H1 (cell line): ENCODE data around the gene MMGT1. TPM values are rescaled to one million over a fixed set of nuclear protein-coding genes. Genes with fewer than 3 reads are reported as not detected.

Experiments used
- CTCF ChIA-PET: fragments of 300-600 bp; sonication (Branson Sonifier 250); formaldehyde crosslinking; loops from one replicate; lab custom pipeline; 2021; ENCODE audit not compliant: partially characterized antibody; lab: Charles Lee
- POLR2A ChIA-PET: fragments of 300-600 bp; sonication (Branson Sonifier 250); formaldehyde crosslinking; loops from one replicate; lab custom pipeline; 2021; ENCODE audit warnings: inconsistent platforms; ENCODE audit not compliant: partially characterized antibody; lab: Charles Lee
- DNase-seq, 2 experiments: peaks; one replicate each; pipeline versions ENCODE4 v3.0.0 to v3.0.0-alpha.2; 2010 to 2022; ENCODE audit warnings: low spot score in 2 of 2, low read depth in 1 of 2, mixed read lengths in 1 of 2
- FAIRE-seq: peaks from 2 replicates; lab custom pipeline; 2011; peaks lifted over from hg19 to GRCh38; lab: Jason Lieb, UNC
- H2AFZ ChIP-seq: 2 replicates; pipeline ENCODE4 v1.8.1; 2012; ENCODE audit warnings: low read length, inconsistent platforms
- H2AK5ac ChIP-seq: 2 replicates; pipeline ENCODE4 v1.6.1; 2013; ENCODE audit warnings: low read depth, low read length
- H2BK120ac ChIP-seq: replicated peaks from 2 replicates; pipeline ENCODE3; 2013; ENCODE audit warnings: low read depth, low read length, inconsistent platforms
- H2BK12ac ChIP-seq: 2 replicates; pipeline ENCODE4 v1.6.1; 2013; ENCODE audit warnings: low read depth, low read length
- H2BK15ac ChIP-seq: 2 replicates; pipeline ENCODE4 v1.6.1; 2013; ENCODE audit warnings: low read length
- H2BK20ac ChIP-seq: 2 replicates; pipeline ENCODE4 v1.6.1; 2013; ENCODE audit warnings: low read length
- H2BK5ac ChIP-seq: 2 replicates; pipeline ENCODE4 v1.6.1; 2013; ENCODE audit warnings: low read depth, low read length
- H3K14ac ChIP-seq: 2 replicates; pipeline ENCODE4 v1.6.1; 2013; ENCODE audit warnings: inconsistent platforms; ENCODE audit not compliant: insufficient read length
- H3K18ac ChIP-seq: 2 replicates; pipeline ENCODE4 v1.6.1; 2013; ENCODE audit warnings: low read length; ENCODE audit errors: extremely low read depth
- H3K23ac ChIP-seq: 2 replicates; pipeline ENCODE4 v1.6.1; 2013; ENCODE audit warnings: inconsistent platforms; ENCODE audit not compliant: insufficient read length
- H3K23me2 ChIP-seq: 2 replicates; pipeline ENCODE4 v1.6.1; 2013; ENCODE audit warnings: low read depth, low read length
- H3K27ac ChIP-seq: 2 replicates; pipeline ENCODE4 v1.6.1; 2011; ENCODE audit warnings: low read depth, low read length, inconsistent platforms
- H3K27me3 ChIP-seq, 4 experiments: replicated peaks in 1 of 4; 1 replicate in 1 of 4; 2 replicates in 3 of 4; pipeline versions ENCODE4 v1.6.1 to v1.8.1; 2011 to 2013; ENCODE audit warnings: low read length in 3 of 4, mild to moderate bottlenecking in 3 of 4, inconsistent platforms in 2 of 4, mixed read lengths in 2 of 4, moderate library complexity in 1 of 4; ENCODE audit not compliant: control insufficient read depth in 3 of 4, insufficient read depth in 3 of 4; ENCODE audit errors: extremely low read depth in 1 of 4
- H3K36me3 ChIP-seq, 4 experiments: 2 replicates each; pipeline versions ENCODE4 v1.6.1 to v1.8.1; 2011 to 2013; ENCODE audit warnings: mild to moderate bottlenecking in 4 of 4, low read length in 3 of 4, moderate library complexity in 2 of 4, control low read depth in 1 of 4, inconsistent platforms in 1 of 4; ENCODE audit not compliant: insufficient read depth in 4 of 4, control insufficient read depth in 2 of 4
- H3K4ac ChIP-seq: replicated peaks from 2 replicates; pipeline ENCODE3; 2013; ENCODE audit warnings: low read length, low read depth, mixed read lengths, inconsistent platforms; ENCODE audit not compliant: insufficient read length
- H3K4me1 ChIP-seq, 4 experiments: replicated peaks in 1 of 4; 1 replicate in 1 of 4; 2 replicates in 3 of 4; pipeline versions ENCODE4 v1.6.1 to v1.8.1; 2011 to 2013; ENCODE audit warnings: low read length in 3 of 4, inconsistent platforms in 2 of 4, mixed read lengths in 1 of 4; ENCODE audit not compliant: insufficient read depth in 4 of 4, control insufficient read depth in 3 of 4
- H3K4me2 ChIP-seq, 2 experiments: 2 replicates each; pipeline versions ENCODE4 v1.6.1 to v1.8.1; 2011 to 2013; ENCODE audit warnings: low read depth in 2 of 2, low read length in 2 of 2, control low read depth in 1 of 2, inconsistent platforms in 1 of 2, mild to moderate bottlenecking in 1 of 2; ENCODE audit not compliant: insufficient read depth in 1 of 2
- H3K4me3 ChIP-seq, 4 experiments: fragments of 200-600, 300-600 bp in 1 of 4; sonication (generic), shearing (Covaris generic), sonication (Bioruptor Twin) in 1 of 4; 2 replicates each; pipeline versions ENCODE4 v1.5.1 to v1.8.1; 2011 to 2016; ENCODE audit warnings: low read length in 4 of 4, low read depth in 3 of 4, control low read depth in 2 of 4, inconsistent platforms in 2 of 4, mild to moderate bottlenecking in 2 of 4, mixed read lengths in 1 of 4, moderate library complexity in 1 of 4; ENCODE audit not compliant: insufficient read depth in 2 of 4; ENCODE audit errors: extremely low read depth in 1 of 4
- H3K56ac ChIP-seq: replicated peaks from 2 replicates; pipeline ENCODE3; 2013; ENCODE audit warnings: low read depth, mild to moderate bottlenecking, mixed read lengths, low read length, inconsistent platforms; ENCODE audit not compliant: insufficient read length
- H3K79me1 ChIP-seq: 2 replicates; pipeline ENCODE4 v1.6.1; 2013; ENCODE audit warnings: low read depth, low read length, control low read depth
- H3K79me2 ChIP-seq, 2 experiments: 2 replicates each; pipeline versions ENCODE4 v1.6.1 to v1.8.1; 2012 to 2013; ENCODE audit warnings: low read length in 2 of 2, mild to moderate bottlenecking in 2 of 2, inconsistent platforms in 1 of 2; ENCODE audit not compliant: insufficient read depth in 2 of 2, control insufficient read depth in 1 of 2
- H3K9ac ChIP-seq, 4 experiments: replicated peaks in 1 of 4; 1 replicate in 1 of 4; 2 replicates in 3 of 4; pipeline versions ENCODE4 v1.6.1 to v1.8.1; 2011 to 2013; ENCODE audit warnings: low read depth in 3 of 4, low read length in 3 of 4, control low read depth in 2 of 4, mild to moderate bottlenecking in 2 of 4, moderate library complexity in 2 of 4, inconsistent platforms in 1 of 4; ENCODE audit errors: extremely low read depth in 1 of 4
- H3K9me3 ChIP-seq, 2 experiments: 2 replicates each; pipeline versions ENCODE4 v1.6.1 to v1.8.1; 2012 to 2013; ENCODE audit warnings: mild to moderate bottlenecking in 2 of 2, moderate library complexity in 2 of 2, control low read depth in 1 of 2, inconsistent platforms in 1 of 2, low read depth in 1 of 2, low read length in 1 of 2, mixed read lengths in 1 of 2; ENCODE audit not compliant: insufficient read depth in 2 of 2
- H4K20me1 ChIP-seq, 2 experiments: replicated peaks in 1 of 2; 2 replicates each; pipeline versions ENCODE3 to v1.8.1; 2011 to 2013; ENCODE audit warnings: inconsistent platforms in 2 of 2, low read length in 2 of 2, mild to moderate bottlenecking in 1 of 2; ENCODE audit not compliant: insufficient read depth in 2 of 2, control insufficient read depth in 1 of 2
- H4K5ac ChIP-seq: 2 replicates; pipeline ENCODE4 v1.6.1; 2013; ENCODE audit warnings: low read length, low read depth, mixed read lengths, inconsistent platforms; ENCODE audit not compliant: insufficient read length
- H4K8ac ChIP-seq: 2 replicates; pipeline ENCODE4 v1.8.0; 2013; ENCODE audit warnings: mild to moderate bottlenecking, moderate library complexity, low read length, inconsistent platforms; ENCODE audit not compliant: insufficient read depth; ENCODE audit errors: extremely low read depth
- H4K91ac ChIP-seq: replicated peaks from 2 replicates; pipeline ENCODE3; 2013; ENCODE audit warnings: low read length, mixed read lengths, inconsistent platforms; ENCODE audit not compliant: insufficient read length
- BACH1 ChIP-seq: IDR thresholded peaks from 2 replicates; pipeline ENCODE4 v1.6.1; 2012; ENCODE audit warnings: low read length, improper control_type of control experiment
- CREB1 ChIP-seq: IDR thresholded peaks from 2 replicates; pipeline ENCODE4 v1.6.1; 2012; ENCODE audit warnings: inconsistent platforms
- CTBP2 ChIP-seq: IDR thresholded peaks from 2 replicates; pipeline ENCODE4 v1.7.0; 2011; ENCODE audit warnings: borderline replicate concordance, mild to moderate bottlenecking, moderate library complexity, mixed read lengths, low read length; ENCODE audit not compliant: insufficient read depth, insufficient read length
- GTF2F1 ChIP-seq: IDR thresholded peaks from 2 replicates; pipeline ENCODE4 v1.6.1; 2012; ENCODE audit warnings: low read depth, low read length, improper control_type of control experiment, borderline replicate concordance
- JUND ChIP-seq: IDR thresholded peaks from 2 replicates; pipeline ENCODE4 v1.6.1; 2011; ENCODE audit warnings: mild to moderate bottlenecking, improper control_type of control experiment, low read length
- SP2 ChIP-seq: IDR thresholded peaks from 2 replicates; pipeline ENCODE4 v1.6.1; 2012; ENCODE audit warnings: mild to moderate bottlenecking, low read length, inconsistent platforms
- SP4 ChIP-seq: IDR thresholded peaks from 2 replicates; pipeline ENCODE4 v1.6.1; 2012; ENCODE audit warnings: low read length, inconsistent platforms
- YY1 ChIP-seq: IDR thresholded peaks from 2 replicates; pipeline ENCODE4 v1.6.1; 2011; ENCODE audit warnings: low read depth, mild to moderate bottlenecking, low read length
- ZNF274 ChIP-seq: IDR thresholded peaks from 2 replicates; pipeline ENCODE4 v1.7.0; 2012; ENCODE audit warnings: low read length, borderline replicate concordance; ENCODE audit errors: extremely low read depth
- WGBS, 2 experiments: shearing (Covaris generic) in 1 of 2; methylation state at CpG; one replicate each; pipeline versions ENCODE4 v1.1.6 to v1.1.7; 2013 to 2015; ENCODE audit warnings: low lambda C conversion rate in 2 of 2, mixed read lengths in 2 of 2, inconsistent platforms in 1 of 2, low coverage in 1 of 2, missing lambda C conversion rate in 1 of 2; ENCODE audit not compliant: insufficient replicate concordance in 2 of 2, insufficient coverage in 1 of 2, insufficient read length in 1 of 2; ENCODE audit errors: extremely low coverage in 1 of 2, missing lambda C conversion rate in 1 of 2; 5-methylcytosine and 5-hydroxymethylcytosine counted together
- polyA plus RNA-seq, 7 experiments: library from polyadenylated mRNA; depleted of rRNA in 3 of 7; stranded (reverse) in 5 of 7; unstranded in 2 of 7; fragments of >200 nt in 5 of 7; fragments of 200-250 nt in 2 of 7; gene quantifications; 1 replicate in 5 of 7; 2 replicates in 1 of 7; 4 replicates in 1 of 7; pipeline versions ENCODE4 v1.2.1 to v1.2.3, GENCODE V29; 2011 to 2013; ENCODE audit warnings: missing spikeins in 2 of 7, mixed read lengths in 2 of 7
- total RNA-seq: library from RNA; stranded (reverse); fragmentation: NEBNext Ultra II Directional; extraction: Animal tissue kit (Norgen Biotek cat#: 25700); gene quantifications from 2 replicates; pipeline ENCODE4 v1.2.1, GENCODE V29; 2021
- TF ChIP-seq, protein P1 (sequence below), 3 experiments: IDR thresholded peaks; 1 replicate in 2 of 3; 2 replicates in 1 of 3; pipeline versions ENCODE4 v1.5.1 to v1.6.1; 2011; ENCODE audit warnings: low read length in 3 of 3, mild to moderate bottlenecking in 3 of 3, inconsistent platforms in 2 of 3, low read depth in 1 of 3, moderate library complexity in 1 of 3; ENCODE audit not compliant: insufficient read depth in 1 of 3; ENCODE audit errors: control extremely low read depth in 1 of 3
- TF ChIP-seq, protein P2 (sequence below): IDR thresholded peaks from 2 replicates; pipeline ENCODE4 v1.6.1; 2012; ENCODE audit warnings: low read length, inconsistent platforms

Gene MMGT1
- total and polyA plus RNA-seq, 2 of the 8 experiments (the other 6 are each of a cell fraction or from before 2014, with no cell fraction given), result 10.0 to 20.5 TPM

DNA sequence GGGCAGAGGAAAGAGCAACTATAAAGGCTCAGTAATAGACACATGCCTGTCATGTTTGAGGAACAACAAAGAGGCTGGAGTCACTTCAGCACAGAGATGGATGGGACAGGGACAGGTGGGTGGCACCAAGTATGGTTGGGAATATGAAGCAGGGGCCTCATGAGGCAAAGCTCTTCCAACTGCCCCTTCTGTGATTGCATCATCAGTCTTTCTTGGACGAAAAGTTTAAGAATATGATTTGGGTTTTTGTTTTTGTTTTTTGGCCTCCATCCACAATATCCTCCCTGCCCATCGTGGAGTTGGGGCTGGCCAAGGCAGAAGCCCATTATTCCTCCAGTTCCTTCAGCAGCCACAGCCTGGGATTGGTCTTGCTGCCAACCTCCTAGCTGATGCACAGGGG, 45.9 kb downstream of the MMGT1 start:
- no peak overlapping the region for H3K18ac ChIP-seq
- H3K56ac ChIP-seq, result no peak overlapping the region
- no peak overlapping the region for H2BK12ac ChIP-seq
- no peaks in the 10 kb centered on the region for H3K36me3 ChIP-seq
- H3K4me2 ChIP-seq, result no peak overlapping the region
- no peak overlapping the region for H4K5ac ChIP-seq
- H2BK120ac ChIP-seq, result no peak overlapping the region
- H3K4me3 ChIP-seq, result no peak overlapping the region
- no peaks in the 10 kb centered on the region for H3K79me1 ChIP-seq
- H4K8ac ChIP-seq, result no peak overlapping the region
- no peaks in the 10 kb centered on the region for H3K23me2 ChIP-seq
- no peaks in the 10 kb centered on the region for H3K79me2 ChIP-seq
- H3K4ac ChIP-seq, result no peak overlapping the region
- no peak overlapping the region for H3K14ac ChIP-seq
- no peak overlapping the region for H2BK20ac ChIP-seq
- no peak for FAIRE-seq
- H2BK15ac ChIP-seq, result no peak overlapping the region
- 68% methylated on average over 2 of the region's 2 CpGs; no CpG with 5 or more reads in 1 of the 2 experiments for WGBS, 2 experiments
- no peak overlapping the region for H4K91ac ChIP-seq
- H4K20me1 ChIP-seq, result no peaks in the 10 kb centered on the region
- H3K4me1 ChIP-seq, result no peaks in the 10 kb centered on the region
- no peak overlapping the region for H3K27ac ChIP-seq
- ChIA-PET CTCF (no interaction called here), POLR2A (no interaction called here)
- no peak for DNase-seq
- H3K23ac ChIP-seq, result no peak overlapping the region
- no peaks in the 10 kb centered on the region for H3K27me3 ChIP-seq
- H2BK5ac ChIP-seq, result no peak overlapping the region
- no peak overlapping the region for H2AK5ac ChIP-seq
- peaks cover 0 to 3% of the 10 kb centered on the region in 2 experiments; a peak in 1 of 4 replicates for H3K9me3 ChIP-seq
- H2AFZ ChIP-seq, result no peak overlapping the region
- H3K9ac ChIP-seq, result no peak overlapping the region
- TF ChIP-seq JUND (no peak), GTF2F1 (no peak), SP4 (no peak), SP2 (no peak), CREB1 (no peak), BACH1 (no peak), ZNF274 (no peak), CTBP2 (no peak), YY1 (no peak)
- TF ChIP-seq, protein P1, sequence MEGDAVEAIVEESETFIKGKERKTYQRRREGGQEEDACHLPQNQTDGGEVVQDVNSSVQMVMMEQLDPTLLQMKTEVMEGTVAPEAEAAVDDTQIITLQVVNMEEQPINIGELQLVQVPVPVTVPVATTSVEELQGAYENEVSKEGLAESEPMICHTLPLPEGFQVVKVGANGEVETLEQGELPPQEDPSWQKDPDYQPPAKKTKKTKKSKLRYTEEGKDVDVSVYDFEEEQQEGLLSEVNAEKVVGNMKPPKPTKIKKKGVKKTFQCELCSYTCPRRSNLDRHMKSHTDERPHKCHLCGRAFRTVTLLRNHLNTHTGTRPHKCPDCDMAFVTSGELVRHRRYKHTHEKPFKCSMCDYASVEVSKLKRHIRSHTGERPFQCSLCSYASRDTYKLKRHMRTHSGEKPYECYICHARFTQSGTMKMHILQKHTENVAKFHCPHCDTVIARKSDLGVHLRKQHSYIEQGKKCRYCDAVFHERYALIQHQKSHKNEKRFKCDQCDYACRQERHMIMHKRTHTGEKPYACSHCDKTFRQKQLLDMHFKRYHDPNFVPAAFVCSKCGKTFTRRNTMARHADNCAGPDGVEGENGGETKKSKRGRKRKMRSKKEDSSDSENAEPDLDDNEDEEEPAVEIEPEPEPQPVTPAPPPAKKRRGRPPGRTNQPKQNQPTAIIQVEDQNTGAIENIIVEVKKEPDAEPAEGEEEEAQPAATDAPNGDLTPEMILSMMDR (IDR thresholded peaks at IDR 0.05; ENCODE audit: control extremely low read depth in 1 of 3, insufficient read depth in 1 of 3, low read depth in 1 of 3, low read length in 3 of 3), result no peak
- TF ChIP-seq, protein P2, sequence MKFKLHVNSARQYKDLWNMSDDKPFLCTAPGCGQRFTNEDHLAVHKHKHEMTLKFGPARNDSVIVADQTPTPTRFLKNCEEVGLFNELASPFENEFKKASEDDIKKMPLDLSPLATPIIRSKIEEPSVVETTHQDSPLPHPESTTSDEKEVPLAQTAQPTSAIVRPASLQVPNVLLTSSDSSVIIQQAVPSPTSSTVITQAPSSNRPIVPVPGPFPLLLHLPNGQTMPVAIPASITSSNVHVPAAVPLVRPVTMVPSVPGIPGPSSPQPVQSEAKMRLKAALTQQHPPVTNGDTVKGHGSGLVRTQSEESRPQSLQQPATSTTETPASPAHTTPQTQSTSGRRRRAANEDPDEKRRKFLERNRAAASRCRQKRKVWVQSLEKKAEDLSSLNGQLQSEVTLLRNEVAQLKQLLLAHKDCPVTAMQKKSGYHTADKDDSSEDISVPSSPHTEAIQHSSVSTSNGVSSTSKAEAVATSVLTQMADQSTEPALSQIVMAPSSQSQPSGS, result no peak
